Right ventricle myocardium superior (tissue), 1 donor: ENCODE results near the gene ARMC12. TPM values are rescaled to one million over a fixed set of nuclear protein-coding genes. Genes with fewer than 3 reads are reported as not detected.

Source experiments
- ATAC-seq: fragments of 200-7000 bp; cut with Tn5 transposase; one replicate; pipeline ENCODE4 v1.9.1; 2020; ENCODE audit warnings: mild to moderate bottlenecking; ENCODE audit not compliant: poor library complexity
- DNase-seq: peaks from one replicate; pipeline ENCODE4 v3.0.0-alpha.2; 2020
- intact Hi-C: fragments of 100-400 bp; cut with DNase I; formaldehyde crosslinking; loops from one replicate; pipeline ENCODE4 v1.11.2; 2022
- total RNA-seq: library from RNA; stranded (reverse); fragmentation: NEBNext Ultra II Directional; extraction: Animal tissue kit (Norgen Biotek cat#: 25700); gene quantifications from one replicate; pipeline ENCODE4 v1.2.1, GENCODE V29; 2021
- donor health status: DM: no; HTN: yes; CAD: no; lungs with severe emphysema.

The ARMC12 gene
- total RNA-seq, 1 donor from 2014 or later = not detected

GRCh38 chr6:35787266-35788218 is 50.7 kb downstream of the ARMC12 start:
- intact Hi-C loops = no loop called here
- no peak for ATAC-seq

GRCh38 chr6:35788423-35788982 is 51.7 kb downstream of the ARMC12 start:
- intact Hi-C loops = no loop called here
- DNase-seq (no peak), ATAC-seq (no peak)

More at GRCh38 chr6:35787266-35788218, 50.7 kb downstream of the ARMC12 start:
- DNase-seq = no peak

- intact Hi-C loops = no loop called here
These were observed 53.9 kb downstream of the ARMC12 start for GRCh38 chr6:35790683-35791082.

GRCh38 chr6:35794536-35795452 is 58.0 kb downstream of the ARMC12 start:
- intact Hi-C loops = no loop called here
- ATAC-seq (no peak), DNase-seq (no peak)

More at GRCh38 chr6:35790683-35791082, 53.9 kb downstream of the ARMC12 start:
- ATAC-seq = no peak
- DNase-seq = no peak

- DNase-seq = no peak
- intact Hi-C loops = no loop called here
- ATAC-seq = no peak
These were observed 58.7 kb downstream of the ARMC12 start for GRCh38 chr6:35795453-35796071.

- ATAC-seq (no peak), DNase-seq (no peak)
- intact Hi-C loops = no loop called here
These were observed 59.4 kb downstream of the ARMC12 start for GRCh38 chr6:35796236-35796635.

- ATAC-seq (no peak), DNase-seq (no peak)
- intact Hi-C loops = no loop called here
These were observed 61.1 kb downstream of the ARMC12 start for GRCh38 chr6:35797837-35798526.

Other genes starting within 250 kb of the ARMC12 start
- gene TEAD3, start 240.0 kb upstream of the ARMC12 start, total RNA-seq = 25.4 TPM
- not detected for gene TULP1, start 224.1 kb upstream of the ARMC12 start, total RNA-seq
- 106 TPM for gene FKBP5, start 48.1 kb upstream of the ARMC12 start, total RNA-seq
- not detected for gene CLPSL2, start 39.6 kb downstream of the ARMC12 start, total RNA-seq
- not detected for gene CLPSL1, start 44.0 kb downstream of the ARMC12 start, total RNA-seq
- gene CLPS, start 60.3 kb downstream of the ARMC12 start, total RNA-seq = not detected
- gene LHFPL5, start 68.3 kb downstream of the ARMC12 start, total RNA-seq = not detected
- 22.1 TPM for gene SRPK1, start 184.1 kb downstream of the ARMC12 start, total RNA-seq